Mesothelial cell of epicardium (in vitro differentiated cells): ENCODE measurements around the gene HIC2. TPM values are rescaled to one million over a fixed set of nuclear protein-coding genes. Genes with fewer than 3 reads are reported as not detected.
"Not testable (repeated sequence)": the region's sequence is repeated elsewhere in the genome, so short reads cannot be mapped to it uniquely, and the experiment has no call there.

Source experiments
- DNase-seq, 2 experiments: peaks; one replicate each; pipeline ENCODE4 v3.0.0; 2021; ENCODE audit warnings: low spot score in 2 of 2; ENCODE audit not compliant: unreplicated experiment in 2 of 2
- H3K27ac Mint-ChIP-seq: 2 replicates; pipeline ENCODE4 v1.8.0; 2021; ENCODE audit warnings: mixed read lengths
- H3K27me3 Mint-ChIP-seq: 2 replicates; pipeline ENCODE4 v1.8.0; 2021; ENCODE audit warnings: low read depth, mixed read lengths
- H3K36me3 Mint-ChIP-seq: 2 replicates; pipeline ENCODE4 v1.8.0; 2021; ENCODE audit warnings: mixed read lengths
- H3K4me1 Mint-ChIP-seq: 2 replicates; pipeline ENCODE4 v1.8.0; 2021; ENCODE audit warnings: mixed read lengths
- H3K4me3 Mint-ChIP-seq: 2 replicates; pipeline ENCODE4 v1.8.0; 2021; ENCODE audit warnings: mild to moderate bottlenecking, moderate library complexity, mixed read lengths
- H3K9me3 Mint-ChIP-seq: 2 replicates; pipeline ENCODE4 v1.8.0; 2021; ENCODE audit warnings: mixed read lengths
- total RNA-seq: library from RNA; stranded (reverse); gene quantifications from 3 replicates; pipeline ENCODE4 v1.2.1, GENCODE V29; 2021
- TF ChIP-seq, protein P1 (sequence below): fragments of 200-600 bp; sonication (generic); IDR thresholded peaks from one replicate; pipeline ENCODE4 v1.5.0; 2021; ENCODE audit warnings: antibody characterized with exemption; ENCODE audit not compliant: unreplicated experiment

HIC2 gene
- total RNA-seq, 1 donor from 2014 or later, result 26.6 TPM

DNA sequence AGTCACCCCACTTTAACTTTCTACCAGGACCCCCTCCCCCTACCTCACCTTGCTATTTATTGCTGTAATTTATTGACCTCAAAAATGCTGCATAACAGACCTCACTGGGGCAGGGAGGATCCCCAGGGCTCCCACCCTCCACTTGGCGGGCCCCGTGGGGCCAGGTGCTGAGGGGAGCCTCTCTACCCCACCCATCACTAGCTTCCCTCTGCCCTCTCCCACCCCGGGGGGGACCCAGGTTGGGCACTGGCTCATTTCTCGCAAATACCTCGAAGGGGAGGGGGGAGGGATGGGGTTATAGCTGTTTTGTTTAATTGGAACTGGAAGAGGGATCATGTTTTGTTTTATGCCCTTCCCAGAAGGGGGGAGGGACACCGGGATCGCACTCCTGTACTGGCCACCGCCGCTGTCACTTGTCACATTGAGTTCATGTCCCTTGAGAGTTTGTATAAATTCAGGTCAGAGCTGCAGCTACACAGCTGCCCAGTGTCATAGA lies 33.7 kb downstream of the HIC2 start:
- H3K27me3 Mint-ChIP-seq, result no peaks in the 10 kb centered on the region
- no peak overlapping the region for H3K4me3 Mint-ChIP-seq
- H3K27ac Mint-ChIP-seq, result peak overlapping the region; percentile 25
- TF ChIP-seq, protein P1, sequence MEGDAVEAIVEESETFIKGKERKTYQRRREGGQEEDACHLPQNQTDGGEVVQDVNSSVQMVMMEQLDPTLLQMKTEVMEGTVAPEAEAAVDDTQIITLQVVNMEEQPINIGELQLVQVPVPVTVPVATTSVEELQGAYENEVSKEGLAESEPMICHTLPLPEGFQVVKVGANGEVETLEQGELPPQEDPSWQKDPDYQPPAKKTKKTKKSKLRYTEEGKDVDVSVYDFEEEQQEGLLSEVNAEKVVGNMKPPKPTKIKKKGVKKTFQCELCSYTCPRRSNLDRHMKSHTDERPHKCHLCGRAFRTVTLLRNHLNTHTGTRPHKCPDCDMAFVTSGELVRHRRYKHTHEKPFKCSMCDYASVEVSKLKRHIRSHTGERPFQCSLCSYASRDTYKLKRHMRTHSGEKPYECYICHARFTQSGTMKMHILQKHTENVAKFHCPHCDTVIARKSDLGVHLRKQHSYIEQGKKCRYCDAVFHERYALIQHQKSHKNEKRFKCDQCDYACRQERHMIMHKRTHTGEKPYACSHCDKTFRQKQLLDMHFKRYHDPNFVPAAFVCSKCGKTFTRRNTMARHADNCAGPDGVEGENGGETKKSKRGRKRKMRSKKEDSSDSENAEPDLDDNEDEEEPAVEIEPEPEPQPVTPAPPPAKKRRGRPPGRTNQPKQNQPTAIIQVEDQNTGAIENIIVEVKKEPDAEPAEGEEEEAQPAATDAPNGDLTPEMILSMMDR, result no peak
- H3K4me1 Mint-ChIP-seq, result peaks cover 15% of the 10 kb centered on the region
- no peaks in the 10 kb centered on the region for H3K36me3 Mint-ChIP-seq
- DNase-seq, result no peak
- H3K9me3 Mint-ChIP-seq, result no peaks in the 10 kb centered on the region

DNA sequence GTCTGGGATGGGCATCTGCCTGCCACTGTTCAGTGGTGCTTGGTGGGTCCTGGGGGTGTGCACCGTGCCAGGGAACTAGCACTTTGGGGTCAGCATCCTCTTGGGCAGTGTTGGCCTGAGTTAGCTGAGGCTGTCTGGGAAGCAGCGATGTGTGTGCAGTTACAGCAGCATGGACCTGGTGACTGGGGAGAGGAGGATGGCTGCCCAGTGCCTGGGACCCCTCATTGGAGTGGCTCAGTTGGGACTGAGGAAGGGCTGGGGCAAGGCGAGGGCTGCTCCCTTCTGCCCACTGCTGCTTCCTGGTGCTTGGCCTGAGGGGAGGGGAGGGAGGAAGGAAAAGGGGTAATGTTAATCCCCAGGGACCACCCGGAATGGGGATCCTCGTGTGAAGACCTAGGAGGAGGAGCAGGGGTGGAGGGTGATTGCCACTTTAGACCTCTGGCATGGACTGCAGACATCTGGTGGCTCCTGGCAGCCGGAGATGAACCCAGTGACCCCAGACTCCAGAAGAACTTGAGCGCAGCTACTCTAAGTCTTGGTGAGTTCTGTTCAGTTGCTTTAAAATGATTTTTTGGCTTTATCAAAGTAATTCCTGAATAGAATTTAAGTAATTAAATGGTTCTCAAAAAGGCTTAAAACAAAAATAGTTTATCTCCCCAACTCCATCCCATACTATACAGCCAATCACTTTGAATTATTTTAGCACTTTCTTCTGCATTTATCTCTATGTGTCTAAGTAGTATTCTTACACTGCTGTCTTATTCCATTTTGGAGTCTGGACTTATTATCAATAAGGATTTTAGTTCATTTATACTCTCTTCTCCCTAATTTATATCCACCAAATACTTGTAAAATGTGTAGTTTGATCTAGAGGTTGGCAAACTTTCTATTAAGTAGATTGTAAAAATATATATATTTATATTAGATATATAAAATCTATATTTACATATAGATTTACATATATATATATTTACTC lies 34.7 kb downstream of the HIC2 start:
- no peak for DNase-seq
- H3K4me3 Mint-ChIP-seq, result no peak overlapping the region
- no peaks in the 10 kb centered on the region for H3K36me3 Mint-ChIP-seq
- no peaks in the 10 kb centered on the region for H3K9me3 Mint-ChIP-seq
- TF ChIP-seq, protein P1, result no peak
- H3K4me1 Mint-ChIP-seq, result peaks cover 15% of the 10 kb centered on the region
- H3K27me3 Mint-ChIP-seq, result no peaks in the 10 kb centered on the region
- peak overlapping the region; percentile 34 for H3K27ac Mint-ChIP-seq

DNA sequence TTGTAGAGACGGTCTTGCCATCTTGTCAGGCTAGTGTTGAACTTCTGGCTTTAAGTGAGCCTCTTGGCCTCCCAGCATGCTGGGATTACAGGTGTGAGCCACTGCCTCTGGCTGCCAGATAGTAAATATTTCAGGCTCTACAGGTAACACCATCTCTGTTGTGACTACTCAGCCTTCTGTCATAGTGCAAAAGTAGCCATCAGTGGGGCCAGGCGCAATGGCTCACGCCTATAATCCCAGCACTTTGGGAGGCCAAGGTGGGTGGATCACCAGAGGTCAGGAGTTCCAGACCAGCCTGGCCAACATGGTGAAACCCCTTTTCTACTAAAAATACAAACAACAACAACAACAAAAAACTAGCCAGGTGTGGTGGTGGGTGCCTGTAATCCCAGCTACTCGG lies 35.5 kb downstream of the HIC2 start:
- H3K4me3 Mint-ChIP-seq, H3K27me3 Mint-ChIP-seq, DNase-seq, H3K9me3 Mint-ChIP-seq, H3K27ac Mint-ChIP-seq, H3K36me3 Mint-ChIP-seq: not testable (repeated sequence)
- peaks cover 15% of the 10 kb centered on the region for H3K4me1 Mint-ChIP-seq

DNA sequence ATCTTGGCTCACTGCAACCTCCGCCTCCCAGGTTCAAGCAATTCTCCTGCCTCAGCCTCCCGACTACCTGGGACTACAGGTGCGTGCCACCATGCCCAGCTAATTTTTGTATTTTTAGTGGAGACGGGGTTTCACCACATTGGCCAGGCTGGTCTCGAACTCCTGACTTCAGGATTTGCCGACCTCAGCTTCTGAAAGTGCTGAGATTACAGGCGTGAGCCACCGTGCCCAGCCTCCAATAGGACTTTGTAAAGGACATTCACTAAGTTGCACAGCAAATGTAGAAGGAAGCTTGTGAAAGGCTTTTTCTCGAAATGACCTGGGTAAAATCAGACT lies 37.8 kb downstream of the HIC2 start:
- H3K36me3 Mint-ChIP-seq, H3K4me3 Mint-ChIP-seq, H3K27me3 Mint-ChIP-seq, H3K9me3 Mint-ChIP-seq, DNase-seq, H3K27ac Mint-ChIP-seq: not testable (repeated sequence)
- peaks cover 14% of the 10 kb centered on the region for H3K4me1 Mint-ChIP-seq

DNA sequence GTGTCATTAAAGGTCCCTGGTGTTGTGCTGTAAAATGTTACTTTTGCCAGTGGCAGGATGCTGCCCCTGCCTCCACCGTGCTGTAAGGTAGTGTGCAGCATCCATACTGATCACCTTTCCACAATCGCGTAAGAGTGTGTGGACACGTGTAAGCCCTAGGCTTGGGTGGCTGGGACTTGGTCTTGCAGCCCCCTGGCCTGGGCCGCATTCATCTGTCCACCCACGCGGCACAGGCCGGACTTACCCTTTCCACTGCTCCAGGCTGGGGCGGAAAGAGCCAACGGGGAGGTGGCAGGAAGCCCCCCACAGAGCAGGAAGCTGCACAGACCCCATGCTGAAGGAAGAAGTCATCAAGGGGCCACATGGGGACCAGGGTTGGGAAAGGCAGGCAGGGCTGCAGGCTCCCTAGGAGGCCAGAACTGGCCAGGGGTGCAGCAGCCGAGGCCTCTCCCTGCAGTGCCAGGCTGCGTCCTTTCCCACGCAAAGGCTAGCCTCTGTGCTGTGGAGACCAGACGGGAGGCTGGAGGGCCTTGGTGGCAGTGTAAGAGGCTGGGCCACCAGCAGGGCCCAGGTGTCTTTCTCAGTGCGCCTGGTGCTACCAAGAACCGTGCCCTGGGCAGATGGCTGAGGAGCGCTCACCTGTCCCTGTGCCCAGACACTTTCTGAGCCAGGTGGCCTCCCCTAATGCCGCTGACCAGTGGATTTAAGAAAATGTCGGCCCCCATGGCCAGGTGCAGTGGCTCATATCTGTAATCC lies 38.3 kb downstream of the HIC2 start:
- DNase-seq, result no peak
- Mint-ChIP-seq H3K4me1 (peaks cover 11% of the 10 kb centered on the region), H3K4me3 (no peak overlapping the region), H3K9me3 (no peaks in the 10 kb centered on the region), H3K36me3 (peaks cover 4% of the 10 kb centered on the region), H3K27me3 (no peaks in the 10 kb centered on the region), H3K27ac (no peak overlapping the region)
- TF ChIP-seq, protein P1, result no peak

DNA sequence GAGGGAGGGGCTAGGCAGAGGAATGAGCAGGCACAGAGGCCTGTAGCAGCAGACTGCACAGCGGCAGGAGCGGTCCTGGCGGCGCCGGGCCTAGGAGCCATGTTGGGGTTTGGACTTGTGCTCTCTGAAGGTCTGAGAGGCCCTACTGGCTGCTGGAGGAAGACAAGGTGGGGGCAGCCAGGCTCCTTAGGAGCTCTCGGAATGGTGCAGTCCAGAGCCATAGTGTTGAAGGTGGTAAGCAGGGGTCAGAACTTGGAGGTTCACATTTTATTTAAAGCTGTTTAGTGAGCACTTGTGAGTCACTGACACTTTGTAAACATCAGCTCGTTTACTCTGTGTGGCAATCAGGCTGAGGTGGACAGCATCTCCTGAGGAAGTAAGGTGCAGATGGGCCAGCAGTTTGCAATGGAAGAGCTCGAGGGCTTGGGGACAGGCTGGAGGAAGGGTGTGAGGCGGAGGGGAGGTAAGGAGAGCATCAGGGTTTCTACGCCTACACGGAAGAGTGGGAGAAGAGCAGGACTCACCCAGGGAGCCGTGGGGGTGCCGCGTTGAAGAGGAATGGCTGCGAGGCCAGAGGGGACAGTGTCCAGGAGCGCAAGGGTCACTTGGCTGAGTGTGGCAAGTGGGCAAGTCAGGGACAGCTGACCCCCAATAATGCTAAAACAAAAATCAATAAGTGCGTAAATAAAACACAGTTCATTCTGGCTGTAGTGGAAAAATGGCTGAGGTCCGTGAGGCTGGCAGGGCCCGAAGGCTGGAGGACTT lies 40.0 kb downstream of the HIC2 start:
- TF ChIP-seq, protein P1, result no peak
- no peaks in the 10 kb centered on the region for H3K27me3 Mint-ChIP-seq
- H3K4me1 Mint-ChIP-seq, result no peaks in the 10 kb centered on the region
- peaks cover 4% of the 10 kb centered on the region for H3K36me3 Mint-ChIP-seq
- H3K4me3 Mint-ChIP-seq, result no peak overlapping the region
- DNase-seq, result no peak
- H3K27ac Mint-ChIP-seq, result peak overlapping the region; percentile 52
- H3K9me3 Mint-ChIP-seq, result no peaks in the 10 kb centered on the region

DNA sequence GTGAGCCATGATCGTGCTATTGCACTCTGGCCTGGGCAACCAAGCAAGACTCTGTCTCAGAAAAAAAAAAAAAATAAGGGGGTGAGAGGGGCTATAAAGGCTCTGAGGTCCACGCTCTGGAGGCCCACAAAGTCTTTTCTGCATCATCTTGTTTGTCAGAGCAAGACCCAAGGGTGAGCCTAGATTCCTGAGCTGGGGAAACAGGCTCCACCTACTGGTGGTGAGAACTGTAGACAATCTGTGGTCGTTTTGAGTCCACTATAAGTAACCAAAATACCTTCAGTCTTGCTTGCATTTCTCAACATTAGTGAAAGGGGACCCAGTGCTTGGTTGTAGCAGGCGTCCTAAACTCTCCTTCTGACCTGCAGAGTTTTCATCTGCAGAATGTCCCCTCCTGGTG lies 45.5 kb downstream of the HIC2 start:
- DNase-seq, H3K4me1 Mint-ChIP-seq, H3K36me3 Mint-ChIP-seq, H3K4me3 Mint-ChIP-seq, H3K27me3 Mint-ChIP-seq, H3K9me3 Mint-ChIP-seq, H3K27ac Mint-ChIP-seq: not testable (repeated sequence)

DNA sequence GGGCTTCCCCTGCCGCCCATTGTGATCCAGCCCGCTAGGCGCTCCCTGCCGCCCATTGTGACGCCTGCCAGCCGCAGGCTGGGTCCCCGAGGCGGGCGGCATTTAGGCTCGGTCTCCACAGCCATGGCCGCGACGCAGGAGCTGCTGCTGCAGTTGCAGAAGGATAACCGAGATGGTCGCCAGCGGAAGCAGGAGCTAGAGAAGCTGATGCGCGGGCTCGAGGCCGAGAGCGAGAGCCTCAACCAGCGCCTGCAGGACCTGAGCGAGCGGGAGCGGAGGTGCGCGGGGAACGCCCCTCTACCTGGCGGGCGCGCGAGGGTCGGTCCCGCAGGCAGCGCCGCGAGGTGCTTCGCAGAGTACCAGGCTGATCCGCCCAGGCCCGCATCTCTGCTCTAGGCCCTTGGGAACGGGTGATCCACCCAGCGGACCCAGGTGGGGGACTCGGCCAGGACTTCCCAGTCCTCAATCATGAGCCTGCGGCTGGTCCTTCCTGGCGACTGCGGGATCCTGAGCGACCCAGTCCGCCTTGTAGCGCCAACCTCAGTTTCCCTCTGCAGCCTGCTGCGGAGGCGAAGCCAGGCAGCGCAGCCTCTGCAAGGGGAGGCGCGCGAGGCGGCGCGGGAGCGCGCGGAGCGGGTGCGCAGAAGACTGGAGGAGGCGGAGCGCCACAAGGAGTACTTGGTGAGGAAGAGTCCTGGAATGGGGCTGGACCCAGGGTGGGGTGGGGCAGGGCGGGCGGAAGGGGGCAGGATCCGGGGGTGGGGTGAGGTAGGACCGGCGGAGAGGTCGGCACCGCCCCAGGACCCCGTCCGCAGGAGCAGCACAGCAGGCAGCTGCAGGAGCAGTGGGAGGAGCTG lies 50.4 kb downstream of the HIC2 start, which contains the start of gene TMEM191C:
TSS of gene TMEM191C (plus strand) at position 51 of the 857 bp plus-strand sequence. CDS start at position 124, 73 bp downstream.
- not testable (repeated sequence) for H3K27me3 Mint-ChIP-seq, H3K36me3 Mint-ChIP-seq, DNase-seq, H3K9me3 Mint-ChIP-seq, H3K4me1 Mint-ChIP-seq
- H3K4me3 Mint-ChIP-seq, result peak within 1 kb of the TSS; percentile 79
- H3K27ac Mint-ChIP-seq, result peak within 1 kb of the TSS; percentile 95
